GM18909 (cell line): Measurements from ENCODE around the gene PRAMEF20.
"Not testable (repeated sequence)": the region's sequence is repeated elsewhere in the genome, so short reads cannot be mapped to it uniquely, and the experiment has no call there.

Experiments used
- ATAC-seq: cut with Tn5 transposase; IDR thresholded peaks from one replicate; pipeline ENCODE4 v1.9.1; 2021; ENCODE audit warnings: mild to moderate bottlenecking; ENCODE audit not compliant: unreplicated experiment, poor library complexity

The PRAMEF20 gene

DNA sequence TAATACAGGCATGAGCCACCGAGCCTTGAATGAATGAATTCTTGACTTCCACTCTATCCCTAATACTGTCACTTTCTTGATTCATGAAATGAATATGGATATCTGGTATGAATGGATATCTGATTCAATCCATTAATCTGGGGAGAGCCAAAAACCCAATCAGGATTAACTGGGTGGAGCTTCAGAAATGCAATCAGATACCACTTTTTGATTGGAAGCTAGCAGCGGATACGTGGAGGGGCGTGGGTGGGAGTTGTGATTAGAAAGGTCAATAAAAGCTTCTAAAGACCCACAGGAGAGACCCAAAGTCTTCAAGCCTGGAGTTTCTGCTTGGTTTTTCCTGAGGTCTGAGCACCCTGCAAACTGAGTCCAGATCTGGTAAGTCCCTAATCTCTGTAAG, at the start of gene PRAMEF20:
Gene PRAMEF20 (plus strand): TSS at position 301 of the 400 bp plus-strand sequence. CDS start 5,905 bp downstream, outside the sequence.
- ATAC-seq, result not testable (repeated sequence)

DNA sequence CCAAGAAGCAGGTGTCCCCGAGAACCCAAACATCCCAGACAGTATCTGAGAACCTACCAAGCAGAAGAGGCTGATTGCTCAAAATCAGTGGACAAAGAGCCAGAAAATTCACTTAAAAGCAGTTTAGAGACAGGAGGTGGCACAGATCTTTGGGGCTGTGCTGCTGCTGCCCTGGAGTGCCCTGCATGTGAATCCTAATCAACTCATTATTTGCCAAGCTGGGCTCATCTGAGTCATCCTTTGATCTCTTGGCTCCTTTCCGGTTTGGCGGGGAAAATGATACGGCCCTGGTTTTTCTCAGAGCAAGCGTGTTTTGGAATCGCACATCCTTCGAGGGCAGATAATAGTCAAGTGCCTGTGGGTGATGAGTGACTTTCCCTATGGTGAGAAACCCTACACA, 47.9 kb upstream of the PRAMEF20 start:
- ATAC-seq, result not testable (repeated sequence)

DNA sequence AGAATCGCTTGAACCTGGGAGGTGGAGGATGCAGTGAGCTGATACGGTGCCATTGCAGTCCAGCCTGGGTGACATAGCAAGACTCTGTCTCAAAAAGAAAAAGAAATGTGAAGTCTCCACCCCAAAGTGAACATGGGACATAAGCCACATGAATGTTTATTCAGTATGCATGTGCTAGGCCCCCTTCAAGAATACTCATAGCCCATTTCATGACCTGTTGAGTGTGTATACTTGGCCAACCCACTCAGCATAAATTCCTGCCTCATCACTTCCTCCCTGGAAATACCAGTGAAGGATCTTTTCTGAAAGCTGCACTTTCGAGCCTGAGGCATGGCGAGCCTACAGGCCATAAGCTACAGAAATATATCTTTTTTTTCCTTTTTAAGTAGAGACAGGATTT, 45.3 kb upstream of the PRAMEF20 start:
- not testable (repeated sequence) for ATAC-seq

DNA sequence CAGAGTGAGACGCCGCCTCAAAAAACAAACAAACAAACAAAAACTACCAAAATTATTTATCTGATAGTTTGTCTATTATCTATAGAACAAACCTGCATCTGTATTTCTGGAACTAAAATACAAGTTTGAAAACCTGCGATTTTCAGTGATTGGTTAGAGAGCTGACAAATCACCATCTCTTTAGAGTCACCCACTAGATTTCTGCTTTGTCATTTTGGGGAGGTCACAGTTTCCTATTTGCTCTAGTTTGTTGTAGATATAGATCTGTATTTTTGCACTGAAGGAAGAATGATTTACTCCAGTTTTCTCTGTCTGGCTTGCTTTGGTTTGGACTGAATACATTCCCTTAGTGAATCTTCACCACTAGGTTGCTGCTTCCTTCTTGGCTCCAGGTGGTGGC, 43.7 kb upstream of the PRAMEF20 start:
- not testable (repeated sequence) for ATAC-seq

- not testable (repeated sequence) for ATAC-seq
These were observed 41.7 kb upstream of the PRAMEF20 start for GRCh38 chr1:13368544-13368943.

GRCh38 chr1:13378983-13379382, 31.3 kb upstream of the PRAMEF20 start:
- not testable (repeated sequence) for ATAC-seq

- ATAC-seq, result not testable (repeated sequence)
These were observed 29.9 kb upstream of the PRAMEF20 start for GRCh38 chr1:13380380-13380779.

DNA sequence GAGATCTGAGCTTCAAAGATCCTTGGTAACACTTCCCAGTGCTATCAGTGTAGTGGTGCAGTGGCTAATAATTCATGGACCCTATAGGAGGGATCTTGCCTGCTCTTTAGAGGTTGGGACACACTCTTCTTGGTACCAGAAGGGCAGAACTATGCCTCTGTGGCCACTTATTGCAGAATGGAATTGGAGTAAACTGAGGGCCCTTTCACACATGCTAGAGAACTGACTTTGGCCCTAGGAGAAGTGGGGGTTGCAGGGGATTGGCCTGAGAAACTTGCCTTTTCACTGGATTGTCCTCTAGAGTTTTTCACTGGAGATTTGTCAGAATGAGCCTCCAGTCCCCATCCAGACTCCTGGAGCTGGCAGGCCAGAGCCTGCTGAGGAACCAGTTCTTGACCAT, 20.9 kb upstream of the PRAMEF20 start, which contains the start of gene PRAMEF17:
Gene PRAMEF17 (plus strand): TSS at position 301 of the 400 bp plus-strand sequence. CDS start 26 bp downstream, at position 327.
- not testable (repeated sequence) for ATAC-seq

DNA sequence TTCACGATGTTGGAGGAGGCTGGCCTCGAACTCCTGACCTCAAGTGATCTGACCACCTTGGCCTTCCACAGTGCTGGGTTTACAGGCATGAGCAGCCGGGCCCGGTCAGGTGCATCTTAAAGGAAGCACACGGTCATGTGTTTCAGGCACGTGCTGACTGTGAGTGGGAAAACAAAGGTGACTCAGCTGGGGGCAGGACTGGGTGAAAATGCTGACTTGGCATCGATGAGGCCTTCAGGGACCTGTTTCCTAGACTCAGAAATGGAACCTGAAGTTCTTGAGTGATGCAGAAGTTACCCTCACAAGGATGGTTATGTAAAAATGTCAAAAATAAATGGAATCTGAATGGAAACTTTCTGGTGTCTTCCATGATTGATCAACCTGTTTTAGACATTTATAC, 17.2 kb upstream of the PRAMEF20 start:
- ATAC-seq, result not testable (repeated sequence)

DNA sequence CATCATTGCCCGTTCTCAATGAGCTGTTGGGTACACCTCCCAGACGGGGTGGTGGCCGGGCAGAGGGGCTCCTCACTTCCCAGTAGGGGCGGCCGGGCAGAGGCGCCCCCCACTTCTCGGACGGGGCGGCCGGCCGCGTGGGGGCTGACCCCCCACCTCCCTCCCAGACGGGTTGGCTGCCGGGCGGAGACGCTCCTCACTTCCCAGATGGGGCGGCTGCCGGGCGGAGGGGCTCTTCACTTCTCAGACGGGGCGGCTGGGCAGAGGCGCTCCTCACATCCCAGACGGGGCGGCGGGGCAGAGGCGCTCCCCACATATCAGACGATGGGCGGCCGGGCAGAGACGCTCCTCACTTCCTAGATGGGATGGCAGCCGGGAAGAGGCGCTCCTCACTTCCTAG, 15.5 kb upstream of the PRAMEF20 start:
- not testable (repeated sequence) for ATAC-seq

- ATAC-seq, result not testable (repeated sequence)
These were observed 14.9 kb upstream of the PRAMEF20 start for GRCh38 chr1:13395311-13395710.

DNA sequence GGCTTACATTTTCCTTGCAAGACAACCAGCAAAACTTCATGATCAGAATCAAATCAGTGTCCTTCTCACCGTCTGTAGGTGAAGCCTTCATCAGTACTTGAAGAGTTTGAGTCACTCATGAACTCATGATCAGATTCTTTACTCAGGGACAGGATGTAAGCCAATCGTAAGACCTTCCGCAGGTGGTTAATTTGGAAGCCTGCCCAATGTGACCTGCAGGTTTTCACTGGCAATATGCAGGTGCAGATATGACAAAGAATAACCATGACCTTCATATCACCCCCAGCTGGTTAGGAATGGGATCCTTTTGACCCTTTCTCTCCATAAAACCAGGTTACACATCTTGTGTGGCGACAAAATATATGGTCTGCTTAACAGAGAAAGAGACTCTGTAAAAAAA, 2.4 kb upstream of the PRAMEF20 start:
- no peak for ATAC-seq

DNA sequence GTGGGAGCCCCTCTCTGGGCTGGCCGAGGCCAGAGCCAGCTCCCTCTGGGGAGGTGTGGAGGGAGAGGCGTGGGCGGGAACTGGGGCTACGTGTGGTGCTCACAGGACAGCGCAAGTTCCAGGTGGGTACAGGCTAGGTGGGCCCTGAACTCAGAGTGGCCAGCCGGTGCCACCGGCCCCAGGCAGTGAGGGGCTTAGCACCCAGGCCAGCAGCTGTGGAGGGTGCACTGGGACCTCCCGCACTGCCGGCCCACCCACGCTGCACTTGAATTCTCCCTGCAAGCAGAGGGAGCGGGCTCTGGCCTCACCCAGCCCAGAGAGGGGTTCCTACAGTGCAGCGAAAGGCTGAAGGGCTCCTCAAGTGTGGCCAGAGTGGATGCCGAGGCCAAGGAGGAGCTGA, 20.2 kb downstream of the PRAMEF20 start:
- no peak for ATAC-seq

DNA sequence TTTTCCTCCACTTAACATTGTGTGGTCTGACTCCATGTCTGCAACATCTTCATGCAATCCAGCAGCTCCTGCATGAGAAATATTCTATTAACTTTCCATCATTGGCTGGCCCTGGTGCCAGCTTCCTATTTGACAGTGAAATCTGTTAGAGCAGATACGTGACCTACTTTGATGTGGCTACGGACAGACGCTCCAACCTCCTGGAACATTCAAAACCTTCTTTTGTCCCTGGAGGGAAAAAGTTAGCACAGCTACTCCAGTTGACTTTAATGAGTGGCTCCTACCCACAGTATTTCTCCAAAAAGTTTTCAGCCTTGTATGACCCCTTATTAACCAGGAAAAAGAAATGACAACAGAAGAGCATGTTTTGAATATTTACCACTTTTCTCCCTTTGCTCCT, 22.0 kb downstream of the PRAMEF20 start:
- ATAC-seq, result no peak

DNA sequence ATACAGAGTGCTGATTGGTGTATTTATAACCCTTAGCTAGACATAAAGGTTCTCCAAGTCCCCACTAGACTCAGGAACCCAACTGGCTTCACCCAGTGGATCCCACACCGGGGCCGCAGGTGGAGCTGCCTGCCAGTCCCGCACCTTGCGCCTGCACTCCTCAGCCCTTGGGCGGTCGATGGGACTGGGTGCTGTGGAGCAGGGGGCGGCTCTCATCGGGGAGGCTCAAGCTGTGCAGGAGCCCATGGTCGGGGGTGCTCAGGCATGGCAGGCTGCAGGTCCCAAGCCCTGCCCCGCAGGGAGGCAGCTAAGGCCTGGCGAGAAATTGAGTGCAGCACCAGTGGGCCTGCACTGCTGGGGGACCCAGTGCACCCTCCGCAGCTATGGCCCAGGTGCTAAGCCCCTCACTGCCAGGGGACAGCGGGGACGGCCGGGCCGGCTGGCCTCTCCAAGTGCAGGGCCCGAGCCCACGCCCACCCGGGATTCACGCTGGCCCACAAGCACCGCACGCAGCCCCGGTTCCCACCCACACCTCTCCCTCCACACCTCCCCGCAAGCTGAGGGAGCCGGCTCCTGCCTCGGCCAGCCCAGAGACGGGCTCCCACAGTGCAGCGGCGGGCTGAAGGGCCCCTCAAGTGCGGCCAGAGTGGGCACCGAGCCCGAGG, 23.6 kb downstream of the PRAMEF20 start:
- not testable (repeated sequence) for ATAC-seq

GRCh38 chr1:13435458-13435857, 25.2 kb downstream of the PRAMEF20 start:
- ATAC-seq, result no peak

DNA sequence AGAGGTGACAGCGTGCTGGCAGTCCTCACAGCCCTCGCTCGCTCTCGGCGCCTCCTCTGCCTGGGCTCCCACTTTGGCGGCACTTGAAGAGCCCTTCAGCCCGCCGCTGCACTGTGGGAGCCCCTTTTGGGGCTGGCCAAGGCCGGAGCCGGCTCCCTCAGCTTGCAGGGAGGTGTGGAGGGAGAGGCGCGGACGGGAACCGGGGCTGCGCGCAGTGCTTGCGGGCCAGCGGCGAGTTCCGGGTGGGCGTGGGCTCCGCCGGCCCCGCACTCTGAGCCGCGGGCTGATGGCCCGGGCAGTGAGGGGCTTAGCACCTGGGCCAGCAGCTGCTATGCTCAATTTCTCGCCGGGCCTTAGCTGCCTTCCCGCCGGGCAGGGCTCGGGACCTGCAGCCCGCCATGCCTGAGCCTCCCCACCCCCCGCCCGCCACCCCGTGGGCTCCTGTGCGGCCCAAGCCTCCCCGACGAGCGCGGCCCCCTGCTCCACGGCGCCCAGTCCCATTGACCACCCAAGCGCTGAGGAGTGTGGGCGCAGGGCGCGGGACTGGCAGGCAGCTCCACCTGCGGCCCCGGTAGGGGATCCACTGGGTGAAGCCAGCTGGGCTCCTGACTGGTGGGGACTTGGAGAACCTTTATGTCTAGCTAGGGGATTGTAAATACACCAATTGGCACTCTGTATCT, 29.0 kb downstream of the PRAMEF20 start:
- not testable (repeated sequence) for ATAC-seq

GRCh38 chr1:13443335-13443979, 33.2 kb downstream of the PRAMEF20 start:
- no peak for ATAC-seq

- no peak for ATAC-seq
These were observed 40.0 kb downstream of the PRAMEF20 start for GRCh38 chr1:13450204-13450603.

DNA sequence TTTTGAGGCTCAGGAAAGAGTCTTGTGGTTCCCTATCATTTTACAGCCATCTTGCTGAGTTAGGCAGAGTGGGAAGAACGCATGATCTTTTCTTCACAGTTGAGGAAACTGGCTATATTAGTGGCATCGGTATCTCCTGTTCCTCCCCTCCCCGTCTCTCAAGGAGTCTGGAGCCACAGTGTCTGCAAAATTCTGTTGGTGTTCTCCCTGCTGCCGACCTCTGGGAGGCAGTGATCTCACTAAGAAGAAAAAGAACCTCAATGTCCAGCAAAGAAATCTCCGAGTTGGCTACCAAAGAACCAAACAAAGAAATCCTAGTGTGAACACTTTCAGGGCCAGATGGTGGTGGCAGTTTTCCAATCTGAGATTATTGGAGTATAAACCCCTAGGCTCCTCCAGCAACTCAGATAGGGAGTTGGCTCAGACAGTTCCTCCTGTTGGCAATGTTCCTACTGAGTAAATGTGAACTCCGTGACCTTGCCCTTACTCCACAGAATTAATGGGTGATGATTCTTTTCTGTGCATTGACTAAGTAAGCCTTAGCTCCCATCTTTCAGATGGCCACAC, 41.2 kb downstream of the PRAMEF20 start:
- no peak for ATAC-seq
